ENCODE measurements around the gene MMP28.

DNA sequence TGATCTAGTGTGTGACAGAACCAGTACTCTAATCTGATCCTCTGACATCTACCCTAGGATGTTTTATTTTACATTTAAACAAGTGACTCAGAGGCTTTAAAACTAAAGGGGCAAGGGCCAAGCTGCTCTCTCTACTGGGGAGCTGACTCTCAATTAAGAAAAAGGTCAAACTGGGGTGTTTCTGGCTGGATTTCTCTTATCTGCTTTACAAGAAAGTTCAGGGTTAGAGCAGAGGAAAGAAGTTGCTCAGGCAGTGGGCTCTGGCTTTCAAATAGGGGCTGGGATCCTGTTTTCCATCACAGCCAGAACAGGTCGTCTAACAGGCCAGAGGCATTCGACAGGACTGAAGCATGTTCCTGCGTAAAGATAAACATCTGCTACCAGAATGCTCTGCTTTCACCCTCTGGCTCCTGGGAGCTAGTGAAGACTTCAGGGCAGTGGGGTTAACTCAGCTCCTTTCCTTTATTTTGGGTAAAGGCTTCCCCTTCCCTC is 8.5 kb downstream of the MMP28 start:
- TF ChIP-seq, protein P1, sequence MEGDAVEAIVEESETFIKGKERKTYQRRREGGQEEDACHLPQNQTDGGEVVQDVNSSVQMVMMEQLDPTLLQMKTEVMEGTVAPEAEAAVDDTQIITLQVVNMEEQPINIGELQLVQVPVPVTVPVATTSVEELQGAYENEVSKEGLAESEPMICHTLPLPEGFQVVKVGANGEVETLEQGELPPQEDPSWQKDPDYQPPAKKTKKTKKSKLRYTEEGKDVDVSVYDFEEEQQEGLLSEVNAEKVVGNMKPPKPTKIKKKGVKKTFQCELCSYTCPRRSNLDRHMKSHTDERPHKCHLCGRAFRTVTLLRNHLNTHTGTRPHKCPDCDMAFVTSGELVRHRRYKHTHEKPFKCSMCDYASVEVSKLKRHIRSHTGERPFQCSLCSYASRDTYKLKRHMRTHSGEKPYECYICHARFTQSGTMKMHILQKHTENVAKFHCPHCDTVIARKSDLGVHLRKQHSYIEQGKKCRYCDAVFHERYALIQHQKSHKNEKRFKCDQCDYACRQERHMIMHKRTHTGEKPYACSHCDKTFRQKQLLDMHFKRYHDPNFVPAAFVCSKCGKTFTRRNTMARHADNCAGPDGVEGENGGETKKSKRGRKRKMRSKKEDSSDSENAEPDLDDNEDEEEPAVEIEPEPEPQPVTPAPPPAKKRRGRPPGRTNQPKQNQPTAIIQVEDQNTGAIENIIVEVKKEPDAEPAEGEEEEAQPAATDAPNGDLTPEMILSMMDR (conservative IDR thresholded peaks at IDR 0.05; ENCODE audit: low read length): no peak
- TF ChIP-seq EZH2phosphoT487 (IDR thresholded peaks at IDR 0.05; ENCODE audit: borderline replicate concordance, low read depth, low read length): no peak
